Measurements from ENCODE around the gene TGFBR3L. TPM values are rescaled to one million over a fixed set of nuclear protein-coding genes. Genes with fewer than 3 reads are reported as not detected.

Gene TGFBR3L
- total and polyA plus RNA-seq, 9 donors: 0.18 to 6.9 (median 1.0) TPM; not detected in 6

DNA sequence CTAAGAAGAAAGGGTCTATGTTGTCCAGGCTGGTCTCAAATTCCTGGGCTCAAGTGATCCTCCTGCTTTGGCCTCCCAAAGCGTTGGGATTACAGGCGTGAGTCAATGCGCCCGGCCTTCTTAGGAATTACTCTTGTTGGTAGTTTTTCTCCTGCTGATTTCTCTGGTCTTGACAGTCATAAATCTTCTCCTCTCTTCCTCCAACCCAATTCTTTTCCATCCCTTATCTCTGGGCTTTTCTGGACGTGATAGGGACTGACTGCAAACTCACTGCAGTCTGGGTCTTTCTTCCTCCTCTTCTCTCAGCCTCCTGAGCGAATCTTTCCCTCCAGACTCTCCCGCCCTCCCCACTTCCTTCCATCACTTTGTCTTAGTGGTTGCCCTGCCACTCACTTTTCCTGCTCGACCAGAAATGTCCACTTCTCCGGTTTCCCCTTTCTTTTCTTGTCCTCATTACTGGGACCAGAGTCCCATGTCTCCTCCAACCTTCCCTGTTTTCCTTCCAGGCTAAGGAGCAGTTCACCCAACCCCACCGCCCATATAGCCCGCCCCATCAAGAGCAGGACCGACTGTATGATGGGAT is 50.7 kb downstream of the TGFBR3L start:
- no peaks in the 10 kb centered on the region for H3K27me3 ChIP-seq
- DNase-seq: no peak
- 82 to 87% (median 85%) methylated on average over 12 of the region's 12 CpGs for WGBS, 3 donors
- H3K4me3 ChIP-seq: no peak overlapping the region
- intact Hi-C loops (cut with DNase I): loop anchor here in 1 of 4 donors (10.0 kb wide), 1 partner anchor 289 kb away; no protein-coding TSS in a partner anchor
- no peaks in the 10 kb centered on the region for H3K9me3 ChIP-seq
- TF ChIP-seq POLR2A (IDR thresholded peaks at IDR 0.05) (no peak), EP300 (IDR thresholded peaks at IDR 0.05) (no peak)
- TF ChIP-seq, protein P1, sequence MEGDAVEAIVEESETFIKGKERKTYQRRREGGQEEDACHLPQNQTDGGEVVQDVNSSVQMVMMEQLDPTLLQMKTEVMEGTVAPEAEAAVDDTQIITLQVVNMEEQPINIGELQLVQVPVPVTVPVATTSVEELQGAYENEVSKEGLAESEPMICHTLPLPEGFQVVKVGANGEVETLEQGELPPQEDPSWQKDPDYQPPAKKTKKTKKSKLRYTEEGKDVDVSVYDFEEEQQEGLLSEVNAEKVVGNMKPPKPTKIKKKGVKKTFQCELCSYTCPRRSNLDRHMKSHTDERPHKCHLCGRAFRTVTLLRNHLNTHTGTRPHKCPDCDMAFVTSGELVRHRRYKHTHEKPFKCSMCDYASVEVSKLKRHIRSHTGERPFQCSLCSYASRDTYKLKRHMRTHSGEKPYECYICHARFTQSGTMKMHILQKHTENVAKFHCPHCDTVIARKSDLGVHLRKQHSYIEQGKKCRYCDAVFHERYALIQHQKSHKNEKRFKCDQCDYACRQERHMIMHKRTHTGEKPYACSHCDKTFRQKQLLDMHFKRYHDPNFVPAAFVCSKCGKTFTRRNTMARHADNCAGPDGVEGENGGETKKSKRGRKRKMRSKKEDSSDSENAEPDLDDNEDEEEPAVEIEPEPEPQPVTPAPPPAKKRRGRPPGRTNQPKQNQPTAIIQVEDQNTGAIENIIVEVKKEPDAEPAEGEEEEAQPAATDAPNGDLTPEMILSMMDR (IDR thresholded peaks at IDR 0.05): no peak
- no peaks in the 10 kb centered on the region for H3K36me3 ChIP-seq
- H3K4me1 ChIP-seq (ENCODE audit: insufficient read depth): no peaks in the 10 kb centered on the region
- no peak overlapping the region for H3K27ac ChIP-seq

DNA sequence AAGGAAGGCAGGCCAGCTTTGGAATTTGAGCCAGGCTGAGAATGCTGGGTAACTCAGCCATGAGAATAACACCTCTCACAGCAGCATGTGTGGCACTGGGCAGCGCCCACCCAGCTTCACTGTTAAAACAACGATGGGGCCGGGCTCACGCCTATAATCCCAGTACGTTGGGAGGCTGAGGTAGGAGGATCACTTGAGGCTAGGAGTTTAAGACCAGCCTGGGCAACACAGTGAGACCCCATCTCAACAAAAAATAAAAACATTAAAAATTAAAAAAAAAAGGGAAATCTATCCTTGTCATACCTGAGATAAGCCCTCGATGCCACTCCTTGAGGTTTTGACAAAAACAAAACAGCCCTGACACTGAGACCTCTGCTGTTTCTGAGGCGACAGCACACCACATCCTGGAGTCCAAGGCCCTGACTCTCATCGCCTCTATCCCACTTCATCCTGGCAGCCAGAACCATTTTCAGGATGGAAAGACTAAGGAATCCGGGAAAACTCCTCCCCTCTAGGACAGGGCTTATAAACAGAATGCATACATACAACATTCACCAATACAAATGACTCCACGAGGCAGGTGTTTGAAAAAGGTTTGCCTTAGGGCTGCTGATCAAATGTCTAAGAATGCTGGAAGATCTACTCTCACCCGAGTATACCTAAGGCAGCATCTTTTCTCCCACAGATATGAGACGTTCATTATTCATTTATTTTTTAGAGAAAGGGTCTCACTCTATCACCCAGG is 51.5 kb downstream of the TGFBR3L start:
- no peaks in the 10 kb centered on the region for H3K36me3 ChIP-seq
- no peaks in the 10 kb centered on the region for H3K9me3 ChIP-seq
- no peak overlapping the region for H3K4me3 ChIP-seq
- H3K4me1 ChIP-seq (ENCODE audit: insufficient read depth): no peaks in the 10 kb centered on the region
- 84 to 89% (median 85%) methylated on average over 12 of the region's 12 CpGs for WGBS, 3 donors
- no peaks in the 10 kb centered on the region for H3K27me3 ChIP-seq
- TF ChIP-seq EP300 (IDR thresholded peaks at IDR 0.05) (no peak), POLR2A (IDR thresholded peaks at IDR 0.05) (no peak)
- TF ChIP-seq, protein P1 (IDR thresholded peaks at IDR 0.05): no peak
- no peak for DNase-seq
- no peak overlapping the region for H3K27ac ChIP-seq
- intact Hi-C loops (cut with DNase I): loop anchor here in 1 of 4 donors (10.0 kb wide), 1 partner anchor 289 kb away; no protein-coding TSS in a partner anchor

DNA sequence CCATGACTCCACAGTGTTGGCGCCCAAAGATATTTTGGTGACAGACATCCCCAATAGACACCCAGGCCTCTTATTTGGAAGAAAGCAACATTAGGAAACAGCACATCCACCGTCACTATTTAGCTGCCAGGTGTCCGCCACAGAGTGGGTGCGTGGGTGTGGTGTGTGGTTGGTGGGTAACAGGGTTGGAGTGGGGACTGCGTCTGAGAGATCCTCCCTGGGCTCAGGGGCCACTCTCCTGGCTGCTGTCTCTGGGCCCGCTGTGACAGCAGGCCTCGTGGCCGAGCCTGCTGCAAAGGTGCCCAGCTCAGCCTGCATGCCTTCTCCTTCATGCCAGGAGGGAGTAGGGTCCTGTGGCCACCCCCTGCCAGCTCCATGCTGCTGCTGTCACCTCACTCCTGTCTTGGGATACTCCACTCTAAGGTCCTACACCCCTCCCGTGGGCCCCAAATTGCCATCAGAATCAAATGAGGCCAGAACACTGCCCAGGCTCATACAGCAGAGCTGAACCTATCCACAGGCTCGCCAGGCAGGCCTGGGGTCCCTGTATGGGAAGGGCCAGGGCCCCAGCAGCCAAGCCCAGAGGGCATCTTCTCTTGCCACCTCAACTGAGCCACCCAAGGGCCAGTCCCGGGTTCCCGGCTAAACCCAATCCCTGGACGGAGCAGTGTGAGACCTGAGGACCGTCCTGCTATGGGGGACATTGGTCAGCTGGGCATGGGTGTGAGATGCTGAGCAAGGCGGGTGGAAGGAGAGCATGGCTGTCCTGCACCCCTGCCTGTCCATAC is 53.6 kb downstream of the TGFBR3L start:
- Histone ChIP-seq H3K36me3 (no peaks in the 10 kb centered on the region), H3K27ac (no peak overlapping the region), H3K4me3 (no peak overlapping the region), H3K4me1 (ENCODE audit: insufficient read depth) (no peaks in the 10 kb centered on the region), H3K9me3 (no peaks in the 10 kb centered on the region), H3K27me3 (no peaks in the 10 kb centered on the region)
- intact Hi-C loops (cut with DNase I): loop anchor here in 1 of 4 donors (10.0 kb wide), 1 partner anchor 287 kb away; no protein-coding TSS in a partner anchor
- WGBS, 3 donors: 83 to 89% (median 88%) methylated on average over 12 to 15 of the region's 15 CpGs
- DNase-seq: no peak
- TF ChIP-seq, protein P1 (IDR thresholded peaks at IDR 0.05): no peak
- TF ChIP-seq POLR2A (IDR thresholded peaks at IDR 0.05): no peak
- TF ChIP-seq EP300 (IDR thresholded peaks at IDR 0.05): no peak

Other genes starting within 250 kb of the TGFBR3L start
- under 1 TPM in 1 of 7 donors, not detected in 6; 0.52 TPM for gene RETN, start 245.8 kb upstream of the TGFBR3L start, total RNA-seq
- under 1 TPM; 0.46 to 0.48 TPM for gene RETN, start 245.8 kb upstream of the TGFBR3L start, polyA plus RNA-seq
- gene MCEMP1, start 237.7 kb upstream of the TGFBR3L start, total RNA-seq: under 1 TPM in 3 of 7 donors, not detected in 4; 0.23 to 0.83 (median 0.27) TPM
- under 1 TPM in 1 of 2 donors, not detected in 1; 0.06 TPM for gene MCEMP1, start 237.7 kb upstream of the TGFBR3L start, polyA plus RNA-seq
- 100 to 1,000 TPM in 1 of 7 donors, 10 to 100 TPM in 6; 44.0 to 111 (median 69.3) TPM for gene TRAPPC5, start 234.0 kb upstream of the TGFBR3L start, total RNA-seq
- gene TRAPPC5, start 234.0 kb upstream of the TGFBR3L start, polyA plus RNA-seq: 10 to 100 TPM in 1 of 2 donors, under 1 TPM in 1; 0.32 to 57.2 TPM
- gene FCER2, start 212.7 kb upstream of the TGFBR3L start, total RNA-seq: under 1 TPM in 1 of 7 donors, not detected in 6; 0.38 TPM
- gene FCER2, start 212.7 kb upstream of the TGFBR3L start, polyA plus RNA-seq: 1 to 10 TPM in 1 of 2 donors, under 1 TPM in 1; 0.08 to 1.1 TPM
- gene CLEC4G, start 182.7 kb upstream of the TGFBR3L start, total RNA-seq: 1 to 10 TPM in 1 of 7 donors, under 1 TPM in 5, not detected in 1; 0.33 to 1.4 (median 0.46) TPM
- under 1 TPM; 0.27 to 0.71 TPM for gene CLEC4G, start 182.7 kb upstream of the TGFBR3L start, polyA plus RNA-seq
- 1 to 10 TPM in 6 of 7 donors, under 1 TPM in 1; 0.48 to 3.9 (median 1.7) TPM for gene CD209, start 167.3 kb upstream of the TGFBR3L start, total RNA-seq
- 10 to 100 TPM in 1 of 2 donors, under 1 TPM in 1; 0.85 to 26.1 TPM for gene CD209, start 167.3 kb upstream of the TGFBR3L start, polyA plus RNA-seq
- 10 to 100 TPM in 1 of 7 donors, 1 to 10 TPM in 5, under 1 TPM in 1; 0.65 to 19.8 (median 2.9) TPM for gene CLEC4M, start 151.6 kb upstream of the TGFBR3L start, total RNA-seq
- gene CLEC4M, start 151.6 kb upstream of the TGFBR3L start, polyA plus RNA-seq: 1 to 10 TPM; 3.6 to 7.2 TPM
- gene EVI5L, start 84.6 kb upstream of the TGFBR3L start, total RNA-seq: 10 to 100 TPM in 5 of 7 donors, 1 to 10 TPM in 2; 5.1 to 15.9 (median 13.1) TPM
- 10 to 100 TPM in 1 of 2 donors, 1 to 10 TPM in 1; 7.2 to 10.9 TPM for gene EVI5L, start 84.6 kb upstream of the TGFBR3L start, polyA plus RNA-seq
- gene PRR36, start 40.4 kb upstream of the TGFBR3L start, total RNA-seq: 1 to 10 TPM in 3 of 7 donors, under 1 TPM in 4; 0.45 to 2.2 (median 0.95) TPM
- under 1 TPM; 0.05 to 0.27 TPM for gene PRR36, start 40.4 kb upstream of the TGFBR3L start, polyA plus RNA-seq
- gene LRRC8E, start 26.3 kb upstream of the TGFBR3L start, total RNA-seq: 1 to 10 TPM in 1 of 7 donors, under 1 TPM in 4, not detected in 2; 0.10 to 2.1 (median 0.72) TPM
- gene LRRC8E, start 26.3 kb upstream of the TGFBR3L start, polyA plus RNA-seq: under 1 TPM; 0.13 to 0.97 TPM
- gene MAP2K7, start 11.0 kb upstream of the TGFBR3L start, total RNA-seq: 10 to 100 TPM in 5 of 7 donors, 1 to 10 TPM in 2; 9.2 to 35.5 (median 26.3) TPM
- gene MAP2K7, start 11.0 kb upstream of the TGFBR3L start, polyA plus RNA-seq: 10 to 100 TPM in 1 of 2 donors, 1 to 10 TPM in 1; 6.3 to 32.2 TPM
- 10 to 100 TPM in 6 of 7 donors, 1 to 10 TPM in 1; 8.8 to 26.6 (median 16.3) TPM for gene SNAPC2, start 5.5 kb downstream of the TGFBR3L start, total RNA-seq
- gene SNAPC2, start 5.5 kb downstream of the TGFBR3L start, polyA plus RNA-seq: 10 to 100 TPM in 1 of 2 donors, 1 to 10 TPM in 1; 1.8 to 19.8 TPM
- gene CTXN1, start 11.3 kb downstream of the TGFBR3L start, total RNA-seq: 10 to 100 TPM in 2 of 7 donors, 1 to 10 TPM in 5; 1.4 to 99.7 (median 6.1) TPM
- 1 to 10 TPM in 1 of 2 donors, not detected in 1; 3.3 TPM for gene CTXN1, start 11.3 kb downstream of the TGFBR3L start, polyA plus RNA-seq
- gene TIMM44, start 28.8 kb downstream of the TGFBR3L start, total RNA-seq: 100 to 1,000 TPM in 1 of 7 donors, 10 to 100 TPM in 6; 43.4 to 110 (median 51.8) TPM
- 10 to 100 TPM; 29.8 to 48.4 TPM for gene TIMM44, start 28.8 kb downstream of the TGFBR3L start, polyA plus RNA-seq
- gene ELAVL1, start 90.8 kb downstream of the TGFBR3L start, total RNA-seq: 10 to 100 TPM; 13.8 to 78.4 (median 65.6) TPM
- 10 to 100 TPM; 25.3 to 46.5 TPM for gene ELAVL1, start 90.8 kb downstream of the TGFBR3L start, polyA plus RNA-seq
- not detected for gene CCL25, start 137.9 kb downstream of the TGFBR3L start, total RNA-seq
- not detected for gene CCL25, start 137.9 kb downstream of the TGFBR3L start, polyA plus RNA-seq
- under 1 TPM in 6 of 7 donors, not detected in 1; 0.08 to 0.74 (median 0.28) TPM for gene FBN3, start 234.8 kb downstream of the TGFBR3L start, total RNA-seq
- under 1 TPM in 1 of 2 donors, not detected in 1; 0.21 TPM for gene FBN3, start 234.8 kb downstream of the TGFBR3L start, polyA plus RNA-seq

All from ovary (tissue), 9 donors.